ENCODE measurements around the gene GLUD1.
"Not testable (repeated sequence)": the region's sequence is repeated elsewhere in the genome, so short reads cannot be mapped to it uniquely, and the experiment has no call there.

Gene GLUD1

DNA sequence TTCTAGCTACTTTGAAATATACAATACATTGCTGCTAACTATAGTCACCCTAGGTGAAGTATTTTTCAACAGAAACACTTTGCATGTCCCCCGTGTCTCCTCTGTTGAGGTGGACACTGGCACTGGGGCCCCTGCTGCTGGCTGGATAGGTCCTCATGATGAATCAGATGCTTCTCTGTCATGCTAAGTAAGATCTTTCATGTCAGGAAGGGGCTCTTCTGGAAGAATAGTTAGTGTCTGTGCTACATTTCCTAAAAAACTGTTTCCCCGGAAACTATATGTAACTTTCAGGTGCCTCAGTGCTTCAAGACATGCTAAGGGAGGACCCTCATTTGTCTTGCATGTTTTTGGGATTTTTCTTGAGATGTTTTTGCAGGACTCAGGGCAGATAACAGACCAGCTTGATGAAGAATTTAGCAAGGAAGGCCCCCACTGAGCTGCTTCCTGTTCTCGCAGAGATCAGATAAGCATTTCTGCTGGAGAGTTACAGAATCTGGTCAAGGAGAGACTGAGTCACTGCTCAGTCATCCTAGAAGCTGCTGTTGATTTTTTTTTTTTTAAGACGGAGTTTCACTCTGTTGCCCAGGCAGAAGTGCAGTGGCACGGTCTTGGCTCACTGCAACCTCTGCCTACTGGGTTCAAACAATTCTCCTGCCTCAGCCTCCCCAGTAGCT lies 69.2 kb downstream of the GLUD1 start:
- 14% methylated on average over 4 of the region's 5 CpGs for WGBS
- not testable (repeated sequence) for H2BK12ac ChIP-seq (ENCODE audit: low read length in 2 of 2); H3K9me3 ChIP-seq (ENCODE audit: control insufficient read depth, low read length); H3K36me3 ChIP-seq (ENCODE audit: control insufficient read depth in 1 of 2, insufficient read depth in 2 of 2, low read depth in 1 of 2, low read length in 2 of 2); H2AFZ ChIP-seq (ENCODE audit: low read depth, low read length); H3K79me1 ChIP-seq (replicated peaks; ENCODE audit: low read length, poor library complexity, severe bottlenecking); H3K23ac ChIP-seq (ENCODE audit: low read length in 2 of 2); H3K4ac ChIP-seq (ENCODE audit: low read depth in 1 of 2, low read length in 2 of 2); H2BK120ac ChIP-seq (ENCODE audit: low read depth, low read length); H4K8ac ChIP-seq (ENCODE audit: low read length); H2BK15ac ChIP-seq (ENCODE audit: low read depth, poor library complexity, severe bottlenecking); H3K4me1 ChIP-seq (ENCODE audit: control insufficient read depth, insufficient read depth, low read depth, low read length); H2AK5ac ChIP-seq (ENCODE audit: low read length, severe bottlenecking); H3K14ac ChIP-seq (ENCODE audit: low read length in 2 of 2); H2BK5ac ChIP-seq (ENCODE audit: low read depth, low read length, poor library complexity, severe bottlenecking); H3K27me3 ChIP-seq (ENCODE audit: control insufficient read depth in 1 of 2, insufficient read depth in 1 of 2, low read length in 2 of 2); H3K4me3 ChIP-seq (ENCODE audit: insufficient read depth in 1 of 2, low read depth in 1 of 2, low read length in 2 of 2); H3K4me2 ChIP-seq (ENCODE audit: low read length, poor library complexity, severe bottlenecking)
- DNase-seq = peak; percentile 89
- Histone ChIP-seq H3K18ac (ENCODE audit: low read depth in 1 of 2, low read length in 2 of 2) (peak overlapping the region in 1 of 2 experiments; percentile 52), H3K27ac (ENCODE audit: low read length, poor library complexity, severe bottlenecking) (peak overlapping the region; percentile 79), H4K91ac (ENCODE audit: low read length) (peak overlapping the region; percentile 56), H3K9ac (ENCODE audit: low read length) (peak overlapping the region; percentile 29)

GRCh38 chr10:87020056-87020455 lies 74.6 kb downstream of the GLUD1 start, which contains the start of gene FAM25A:
Gene FAM25A, plus strand, starts transcription at chr10:87020294. Its CDS starts 31 bp downstream, at chr10:87020325.
- H2AK5ac ChIP-seq (ENCODE audit: low read length, severe bottlenecking); H2BK12ac ChIP-seq (ENCODE audit: low read length in 2 of 2); H3K14ac ChIP-seq (ENCODE audit: low read length in 2 of 2); H3K23ac ChIP-seq (ENCODE audit: low read length in 2 of 2); H3K9me3 ChIP-seq (ENCODE audit: control insufficient read depth, low read length); H3K4me2 ChIP-seq (ENCODE audit: low read length, poor library complexity, severe bottlenecking); H3K9ac ChIP-seq (ENCODE audit: low read length); H3K4me1 ChIP-seq (ENCODE audit: control insufficient read depth, insufficient read depth, low read depth, low read length); H3K4ac ChIP-seq (ENCODE audit: low read depth in 1 of 2, low read length in 2 of 2); H3K4me3 ChIP-seq (ENCODE audit: insufficient read depth in 1 of 2, low read depth in 1 of 2, low read length in 2 of 2); H3K79me1 ChIP-seq (replicated peaks; ENCODE audit: low read length, poor library complexity, severe bottlenecking); H2BK5ac ChIP-seq (ENCODE audit: low read depth, low read length, poor library complexity, severe bottlenecking); H4K8ac ChIP-seq (ENCODE audit: low read length); H2BK15ac ChIP-seq (ENCODE audit: low read depth, poor library complexity, severe bottlenecking); H3K27ac ChIP-seq (ENCODE audit: low read length, poor library complexity, severe bottlenecking); H3K18ac ChIP-seq (ENCODE audit: low read depth in 1 of 2, low read length in 2 of 2); H4K91ac ChIP-seq (ENCODE audit: low read length); H3K27me3 ChIP-seq (ENCODE audit: control insufficient read depth in 1 of 2, insufficient read depth in 1 of 2, low read length in 2 of 2); H2BK120ac ChIP-seq (ENCODE audit: low read depth, low read length); H3K36me3 ChIP-seq (ENCODE audit: control insufficient read depth in 1 of 2, insufficient read depth in 2 of 2, low read depth in 1 of 2, low read length in 2 of 2); DNase-seq; H2AFZ ChIP-seq (ENCODE audit: low read depth, low read length): not testable (repeated sequence)
- 94% methylated on average over 9 of the region's 9 CpGs for WGBS

DNA sequence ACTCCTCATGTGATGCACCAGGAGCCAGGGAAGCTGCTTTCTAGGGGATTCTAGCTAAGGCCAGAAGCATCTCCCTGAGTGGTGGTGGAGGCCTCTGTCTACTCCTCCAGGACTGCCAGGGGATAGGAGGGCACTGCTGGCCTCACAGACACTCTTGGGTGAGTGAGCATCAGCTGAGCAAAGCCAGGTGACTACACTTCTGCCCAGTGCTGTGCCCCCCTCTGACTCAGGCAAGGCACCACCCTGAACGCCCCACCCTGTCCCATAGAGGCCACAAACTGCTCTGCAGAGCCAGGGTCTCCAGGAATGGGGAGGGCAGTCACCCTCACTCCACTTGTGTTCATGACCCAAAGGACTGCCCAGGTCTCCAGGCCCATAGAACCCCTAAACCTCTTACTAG lies 75.1 kb downstream of the GLUD1 start:
- DNase-seq = not testable (repeated sequence)

GRCh38 chr10:87019066-87019465 lies 75.6 kb downstream of the GLUD1 start:
- H3K36me3 ChIP-seq (ENCODE audit: control insufficient read depth in 1 of 2, insufficient read depth in 2 of 2, low read depth in 1 of 2, low read length in 2 of 2); H2BK12ac ChIP-seq (ENCODE audit: low read length in 2 of 2); H3K4me3 ChIP-seq (ENCODE audit: insufficient read depth in 1 of 2, low read depth in 1 of 2, low read length in 2 of 2); H4K8ac ChIP-seq (ENCODE audit: low read length); H3K18ac ChIP-seq (ENCODE audit: low read depth in 1 of 2, low read length in 2 of 2); H3K79me1 ChIP-seq (replicated peaks; ENCODE audit: low read length, poor library complexity, severe bottlenecking); H4K91ac ChIP-seq (ENCODE audit: low read length); H3K14ac ChIP-seq (ENCODE audit: low read length in 2 of 2); H3K4me1 ChIP-seq (ENCODE audit: control insufficient read depth, insufficient read depth, low read depth, low read length); H3K23ac ChIP-seq (ENCODE audit: low read length in 2 of 2); H3K4ac ChIP-seq (ENCODE audit: low read depth in 1 of 2, low read length in 2 of 2); H3K9me3 ChIP-seq (ENCODE audit: control insufficient read depth, low read length); DNase-seq; H3K4me2 ChIP-seq (ENCODE audit: low read length, poor library complexity, severe bottlenecking); H2AK5ac ChIP-seq (ENCODE audit: low read length, severe bottlenecking); H2BK5ac ChIP-seq (ENCODE audit: low read depth, low read length, poor library complexity, severe bottlenecking); H3K27me3 ChIP-seq (ENCODE audit: control insufficient read depth in 1 of 2, insufficient read depth in 1 of 2, low read length in 2 of 2); H2AFZ ChIP-seq (ENCODE audit: low read depth, low read length); H3K27ac ChIP-seq (ENCODE audit: low read length, poor library complexity, severe bottlenecking); H3K9ac ChIP-seq (ENCODE audit: low read length); H2BK120ac ChIP-seq (ENCODE audit: low read depth, low read length); H2BK15ac ChIP-seq (ENCODE audit: low read depth, poor library complexity, severe bottlenecking): not testable (repeated sequence)
- 97% methylated on average over 6 of the region's 6 CpGs for WGBS

More for the DNA sequence above, 75.1 kb downstream of the GLUD1 start:
- H2BK15ac ChIP-seq (ENCODE audit: low read depth, poor library complexity, severe bottlenecking); H3K4me2 ChIP-seq (ENCODE audit: low read length, poor library complexity, severe bottlenecking); H3K9ac ChIP-seq (ENCODE audit: low read length); H3K27ac ChIP-seq (ENCODE audit: low read length, poor library complexity, severe bottlenecking); H3K27me3 ChIP-seq (ENCODE audit: control insufficient read depth in 1 of 2, insufficient read depth in 1 of 2, low read length in 2 of 2); H3K4me3 ChIP-seq (ENCODE audit: insufficient read depth in 1 of 2, low read depth in 1 of 2, low read length in 2 of 2); H4K8ac ChIP-seq (ENCODE audit: low read length); H2BK12ac ChIP-seq (ENCODE audit: low read length in 2 of 2); H4K91ac ChIP-seq (ENCODE audit: low read length); H2AFZ ChIP-seq (ENCODE audit: low read depth, low read length); H2AK5ac ChIP-seq (ENCODE audit: low read length, severe bottlenecking); H3K4me1 ChIP-seq (ENCODE audit: control insufficient read depth, insufficient read depth, low read depth, low read length); H3K79me1 ChIP-seq (replicated peaks; ENCODE audit: low read length, poor library complexity, severe bottlenecking); H3K4ac ChIP-seq (ENCODE audit: low read depth in 1 of 2, low read length in 2 of 2); H2BK5ac ChIP-seq (ENCODE audit: low read depth, low read length, poor library complexity, severe bottlenecking); H3K9me3 ChIP-seq (ENCODE audit: control insufficient read depth, low read length); H3K36me3 ChIP-seq (ENCODE audit: control insufficient read depth in 1 of 2, insufficient read depth in 2 of 2, low read depth in 1 of 2, low read length in 2 of 2); H2BK120ac ChIP-seq (ENCODE audit: low read depth, low read length); H3K14ac ChIP-seq (ENCODE audit: low read length in 2 of 2); H3K23ac ChIP-seq (ENCODE audit: low read length in 2 of 2); H3K18ac ChIP-seq (ENCODE audit: low read depth in 1 of 2, low read length in 2 of 2): not testable (repeated sequence)
- 83% methylated on average over 1 of the region's 1 CpG for WGBS

Measured in mesenchymal stem cell (in vitro differentiated cells and primary cell).